Fibroblast of the aortic adventitia (primary cell): ENCODE results near the gene ESYT2. TPM values are rescaled to one million over a fixed set of nuclear protein-coding genes. Genes with fewer than 3 reads are reported as not detected.
"Not testable (repeated sequence)": the region's sequence is repeated elsewhere in the genome, so short reads cannot be mapped to it uniquely, and the experiment has no call there.

Experiments
- DNase-seq: peaks from one replicate; pipeline ENCODE4 v3.0.0-alpha.2; 2010; ENCODE audit warnings: low read depth
- H3K4me3 ChIP-seq: 2 replicates; pipeline ENCODE4 v1.5.1; 2011; ENCODE audit warnings: low read depth, mild to moderate bottlenecking, control low read depth, low read length, moderate library complexity
- total RNA-seq: library from RNA; depleted of rRNA; stranded (reverse); fragments of >200 nt; gene quantifications from 2 replicates; pipeline ENCODE4 v1.2.3, GENCODE V29; 2012; ENCODE audit warnings: low replicate concordance
- TF ChIP-seq, protein P1 (sequence below): IDR thresholded peaks from 2 replicates; pipeline ENCODE4 v1.5.1; 2011; ENCODE audit warnings: mild to moderate bottlenecking, low read length, control low read depth, inconsistent platforms; ENCODE audit not compliant: insufficient read depth

Gene ESYT2
- total RNA-seq, 1 donor = 105 TPM

DNA sequence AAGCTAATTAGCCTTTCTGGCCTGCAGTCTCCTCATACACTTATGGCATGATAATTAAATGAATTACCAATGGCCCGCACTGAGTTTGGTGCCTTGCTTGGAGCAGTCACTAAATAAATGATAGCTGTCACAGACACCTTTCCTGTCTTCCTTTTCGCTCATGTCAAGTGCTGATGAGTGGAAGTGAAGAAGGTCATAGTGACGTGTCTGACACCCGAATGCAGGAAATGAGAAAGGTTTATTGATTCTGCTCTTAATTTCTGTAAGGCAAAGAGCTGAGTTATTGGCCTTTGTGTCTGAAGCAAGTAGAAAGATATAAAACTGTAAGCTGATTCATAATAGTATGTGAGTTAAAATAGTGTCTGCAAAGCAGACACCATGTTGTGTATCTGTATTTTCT is 13.2 kb upstream of the ESYT2 start:
- no peak for DNase-seq
- TF ChIP-seq, protein P1, sequence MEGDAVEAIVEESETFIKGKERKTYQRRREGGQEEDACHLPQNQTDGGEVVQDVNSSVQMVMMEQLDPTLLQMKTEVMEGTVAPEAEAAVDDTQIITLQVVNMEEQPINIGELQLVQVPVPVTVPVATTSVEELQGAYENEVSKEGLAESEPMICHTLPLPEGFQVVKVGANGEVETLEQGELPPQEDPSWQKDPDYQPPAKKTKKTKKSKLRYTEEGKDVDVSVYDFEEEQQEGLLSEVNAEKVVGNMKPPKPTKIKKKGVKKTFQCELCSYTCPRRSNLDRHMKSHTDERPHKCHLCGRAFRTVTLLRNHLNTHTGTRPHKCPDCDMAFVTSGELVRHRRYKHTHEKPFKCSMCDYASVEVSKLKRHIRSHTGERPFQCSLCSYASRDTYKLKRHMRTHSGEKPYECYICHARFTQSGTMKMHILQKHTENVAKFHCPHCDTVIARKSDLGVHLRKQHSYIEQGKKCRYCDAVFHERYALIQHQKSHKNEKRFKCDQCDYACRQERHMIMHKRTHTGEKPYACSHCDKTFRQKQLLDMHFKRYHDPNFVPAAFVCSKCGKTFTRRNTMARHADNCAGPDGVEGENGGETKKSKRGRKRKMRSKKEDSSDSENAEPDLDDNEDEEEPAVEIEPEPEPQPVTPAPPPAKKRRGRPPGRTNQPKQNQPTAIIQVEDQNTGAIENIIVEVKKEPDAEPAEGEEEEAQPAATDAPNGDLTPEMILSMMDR = no peak

DNA sequence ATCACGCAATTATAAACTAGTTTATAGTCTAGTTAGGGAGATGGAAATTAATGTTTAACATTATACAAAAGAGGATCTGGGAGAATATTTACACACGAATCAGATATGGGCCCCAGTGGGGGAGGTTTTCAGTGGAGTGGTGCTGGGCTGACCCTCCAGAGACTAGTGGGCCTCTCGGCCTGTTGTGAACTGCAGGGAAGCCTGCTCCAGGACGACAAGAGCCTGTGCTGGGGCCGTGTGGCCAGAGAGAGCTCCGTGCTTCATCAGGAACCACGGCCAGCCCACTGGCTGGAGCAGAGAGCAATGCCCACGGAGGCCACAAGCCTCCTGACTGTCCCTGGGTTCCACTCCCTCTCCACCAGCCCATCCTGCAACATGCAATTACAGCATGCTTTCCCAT is 11.3 kb upstream of the ESYT2 start:
- no peak for DNase-seq
- TF ChIP-seq, protein P1 = no peak
- no peak overlapping the region for H3K4me3 ChIP-seq

More for the DNA sequence above, 13.2 kb upstream of the ESYT2 start:
- H3K4me3 ChIP-seq = no peak overlapping the region

GRCh38 chr7:158839177-158839576 is 9.9 kb upstream of the ESYT2 start:
- not testable (repeated sequence) for H3K4me3 ChIP-seq, DNase-seq

- no peak overlapping the region for H3K4me3 ChIP-seq
- DNase-seq = no peak
- TF ChIP-seq, protein P1 = no peak
Measured at GRCh38 chr7:158837790-158838637, 8.7 kb upstream of the ESYT2 start.

DNA sequence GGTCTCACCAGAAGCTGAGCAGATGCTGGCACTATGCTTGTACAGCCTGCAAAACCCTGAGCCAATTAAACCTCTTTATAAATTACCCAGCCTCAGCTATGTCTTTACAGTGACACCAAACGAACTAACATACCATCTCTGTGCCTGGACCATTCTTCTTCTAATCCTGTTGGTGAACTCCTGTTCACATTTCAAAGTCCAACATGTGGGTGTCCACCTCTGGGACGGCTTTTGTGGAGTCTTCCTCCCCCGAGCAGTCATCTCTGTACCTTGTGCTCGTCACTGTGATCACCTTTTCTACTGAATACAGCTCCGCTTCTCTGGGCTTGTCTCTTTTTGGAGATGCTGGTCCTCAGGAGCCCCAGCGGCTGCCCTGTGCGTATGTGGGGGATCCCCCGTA is 7.4 kb upstream of the ESYT2 start:
- DNase-seq = no peak
- H3K4me3 ChIP-seq = no peak overlapping the region
- TF ChIP-seq, protein P1 = no peak

DNA sequence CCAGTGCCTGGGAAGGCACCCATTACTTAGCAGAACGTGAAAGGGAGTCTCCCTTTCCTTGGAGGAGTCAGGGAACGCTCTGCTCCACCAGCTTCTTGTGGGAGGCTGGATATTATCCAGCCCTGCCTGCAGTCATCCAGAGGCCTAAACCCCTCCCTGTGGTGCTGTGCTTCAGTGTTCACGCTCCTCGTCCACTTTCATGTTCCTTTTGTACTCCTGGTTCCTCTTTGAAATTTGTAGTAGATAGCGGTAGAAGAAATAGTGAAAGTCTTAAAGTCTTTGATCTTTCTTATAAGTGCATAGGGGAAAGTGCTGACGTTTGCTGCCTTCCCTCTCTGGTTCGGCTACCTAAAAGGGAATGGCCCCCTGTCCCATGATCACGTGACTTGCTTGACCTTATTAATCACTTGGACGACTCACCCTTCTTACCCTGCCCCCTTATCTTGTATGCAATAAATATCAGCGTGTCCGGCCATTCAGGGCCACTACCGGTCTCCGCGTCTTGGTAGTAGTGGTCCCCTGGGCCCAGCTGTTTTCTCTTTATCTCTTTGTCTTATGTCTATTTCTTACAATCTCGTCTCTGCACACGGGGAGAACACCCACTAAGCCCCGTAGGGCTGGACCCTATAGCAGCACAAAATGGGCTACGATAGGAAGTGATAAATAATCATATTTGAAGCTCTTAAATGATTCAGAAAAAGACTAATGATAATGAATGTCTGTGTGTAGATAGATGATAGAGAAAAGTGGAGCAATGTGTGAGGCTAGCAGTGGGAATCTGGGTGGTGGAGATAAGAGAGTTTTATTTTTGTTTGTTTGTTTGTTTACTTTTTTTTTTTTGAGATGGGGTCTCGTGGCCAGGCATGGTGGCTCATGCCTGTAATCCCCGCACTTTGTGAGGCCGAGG is 5.8 kb upstream of the ESYT2 start:
- TF ChIP-seq, protein P1 = no peak
- H3K4me3 ChIP-seq = no peak overlapping the region
- no peak for DNase-seq

GRCh38 chr7:158832994-158833393 is 3.7 kb upstream of the ESYT2 start:
- no peak for DNase-seq
- no peak overlapping the region for H3K4me3 ChIP-seq
- TF ChIP-seq, protein P1 = no peak
